Measurements from ENCODE around the gene IL11.

GRCh38 chr19:55354698-55355212, 15.5 kb downstream of the IL11 start, which contains the start of gene COX6B2:
- no peak for TF ChIP-seq CTCF (IDR thresholded peaks at IDR 0.05 in 8 of 11, conservative IDR thresholded peaks at IDR 0.05 in 3 of 11)
- TF ChIP-seq POLR2A (IDR thresholded peaks at IDR 0.05), result no peak
- TF ChIP-seq POLR2AphosphoS5 (IDR thresholded peaks at IDR 0.05), result no peak
